LNCAP (cell line): Measurements from ENCODE around the gene CCHCR1.

Source experiments
- CTCF ChIP-seq: fragments of 450-650 bp; IDR thresholded peaks from 2 replicates; pipeline ENCODE4 v1.5.1; 2017; ENCODE audit warnings: mild to moderate bottlenecking

CCHCR1 gene

GRCh38 chr6:31162463-31163165, 5.0 kb upstream of the CCHCR1 start:
- no peak for TF ChIP-seq CTCF

GRCh38 chr6:31161216-31162126, 3.9 kb upstream of the CCHCR1 start:
- TF ChIP-seq CTCF: no peak

- no peak for TF ChIP-seq CTCF
Observed at GRCh38 chr6:31158863-31159855, 1.6 kb upstream of the CCHCR1 start.

- no peak for TF ChIP-seq CTCF
Observed at GRCh38 chr6:31158140-31158862, 699 bp upstream of the CCHCR1 start, which contains the start of gene TCF19. TCF19 (plus strand) TSS chr6:31158589; CDS start chr6:31159470, 881 bp downstream.

- no peak for TF ChIP-seq CTCF
Observed at GRCh38 chr6:31156641-31157040, 961 bp downstream of the CCHCR1 start.

GRCh38 chr6:31154436-31154835, 3.2 kb downstream of the CCHCR1 start:
- no peak for TF ChIP-seq CTCF
